K562 (cell line): ENCODE data around the gene ERI2. TPM values are rescaled to one million over a fixed set of nuclear protein-coding genes. Genes with fewer than 3 reads are reported as not detected.

Experiments used
- BMI1 ChIP-seq: fragments of 150-350 bp; IDR thresholded peaks from 2 replicates; pipeline ENCODE4 v1.6.1; 2014; ENCODE audit warnings: low read length
- CBX1 ChIP-seq: sonication (generic); IDR thresholded peaks from 2 replicates; pipeline ENCODE4 v1.6.1; 2016; ENCODE audit warnings: antibody characterized with exemption, low read depth, mild to moderate bottlenecking
- CHD1 ChIP-seq: fragments of 200-600 bp; sonication (generic); IDR thresholded peaks from one replicate; pipeline ENCODE4 v1.6.1; 2012; ENCODE audit warnings: mild to moderate bottlenecking, moderate library complexity, low read length, inconsistent platforms
- E4F1 ChIP-seq: fragments of 250-450 bp; sonication (Bioruptor Pico); IDR thresholded peaks from 2 replicates; pipeline ENCODE4 v1.5.0; 2021; ENCODE audit warnings: mild to moderate bottlenecking, borderline replicate concordance
- ELK1 ChIP-seq: sonication (generic); formaldehyde crosslinking; IDR thresholded peaks from 2 replicates; pipeline ENCODE4 v1.8.1; 2022; ENCODE audit warnings: missing genetic modification reagents
- FOXP4 ChIP-seq: sonication (generic); formaldehyde crosslinking; IDR thresholded peaks from 2 replicates; pipeline ENCODE4 v1.8.0; 2022; ENCODE audit warnings: mild to moderate bottlenecking, missing genetic modification reagents, borderline replicate concordance
- HDAC6 ChIP-seq: IDR thresholded peaks from 2 replicates; pipeline ENCODE4 v1.6.1; 2012; ENCODE audit warnings: low read depth, mild to moderate bottlenecking, control low read depth, inconsistent platforms, low read length, moderate library complexity
- HEY1 ChIP-seq: fragments of 250-450 bp; sonication (Bioruptor Pico); IDR thresholded peaks from 2 replicates; pipeline ENCODE4 v1.5.0; 2020; ENCODE audit warnings: mild to moderate bottlenecking, moderate library complexity, borderline replicate concordance
- KDM5B ChIP-seq: fragments of 200-600 bp; sonication (generic); IDR thresholded peaks from 2 replicates; pipeline ENCODE4 v1.6.1; 2012; ENCODE audit warnings: low read depth, mild to moderate bottlenecking, moderate library complexity, low read length, control low read depth, inconsistent platforms; ENCODE audit not compliant: insufficient replicate concordance
- MAX ChIP-seq: sonication (generic); formaldehyde crosslinking; IDR thresholded peaks from 2 replicates; pipeline ENCODE4 v1.9.0; 2022; ENCODE audit warnings: mild to moderate bottlenecking, missing genetic modification reagents
- MTF1 ChIP-seq: fragments of 250-450 bp; sonication (Bioruptor Pico); IDR thresholded peaks from 2 replicates; pipeline ENCODE4 v1.9.0; 2021; ENCODE audit warnings: moderate library complexity, mild to moderate bottlenecking, inconsistent platforms, borderline replicate concordance
- NCOR1 ChIP-seq: fragments of 450-650 bp; IDR thresholded peaks from 2 replicates; pipeline ENCODE4 v1.6.1; 2016; ENCODE audit warnings: mild to moderate bottlenecking, moderate library complexity
- SMARCC2 ChIP-seq: fragments of 450-650 bp; IDR thresholded peaks from 2 replicates; pipeline ENCODE4 v1.6.1; 2017; ENCODE audit warnings: antibody characterized with exemption, moderate library complexity, mild to moderate bottlenecking, low read depth
- ZBTB1 ChIP-seq: sonication (generic); formaldehyde crosslinking; IDR thresholded peaks from 2 replicates; pipeline ENCODE4 v1.8.1; 2023; ENCODE audit warnings: missing genetic modification reagents, low read depth, mild to moderate bottlenecking, borderline replicate concordance
- ZNF280A ChIP-seq: fragments of 450-650 bp; IDR thresholded peaks from 2 replicates; pipeline ENCODE4 v1.6.1; 2018; ENCODE audit warnings: mild to moderate bottlenecking, low read depth; ENCODE audit not compliant: partially characterized antibody
- ZNF512 ChIP-seq: IDR thresholded peaks from 2 replicates; pipeline ENCODE4 v1.6.1; 2016; ENCODE audit warnings: missing genetic modification characterization, missing compliant biosample characterization
- polyA plus RNA-seq, 8 experiments: library from polyadenylated mRNA; depleted of rRNA in 4 of 8; stranded (reverse) in 5 of 8; unstranded in 3 of 8; fragments of >200 nt; fragmentation: Nextera tagmentation in 2 of 8; fragmentation: Illumina TruSeq in 1 of 8; extraction: Ambion mirVana in 2 of 8; extraction: Trizol in 1 of 8; gene quantifications; 2 replicates each; pipeline versions ENCODE4 v1.2.1 to v1.2.3, GENCODE V29; 2011 to 2014; ENCODE audit warnings: inconsistent platforms in 1 of 8, missing spikeins in 1 of 8
- total RNA-seq, 7 experiments: library from RNA; depleted of rRNA in 6 of 7; stranded (reverse); fragments of >200 nt in 6 of 7; fragmentation: Illumina TruSeq in 2 of 7; extraction: Trizol in 2 of 7; gene quantifications; 2 replicates each; pipeline versions ENCODE4 v1.2.1 to v1.2.3, GENCODE V29; 2011 to 2021; ENCODE audit warnings: low replicate concordance in 1 of 7

Gene ERI2
- total and polyA plus RNA-seq, 9 of the 15 experiments (the other 6 are each of a cell fraction or from before 2014, with no cell fraction given) = 23.3 to 57.0 (median 48.1) TPM

- TF ChIP-seq E4F1 (CRISPR knock-in tag) (no peak), CHD1 (no peak), HDAC6 (no peak), HEY1 (CRISPR knock-in tag) (no peak), CBX1 (no peak), ELK1 (CRISPR knock-in tag) (no peak), KDM5B (peak; percentile 86), FOXP4 (0 out of 2 replicates have a peak, but pooled peaks have one; percentile 66), BMI1 (no peak), MAX (CRISPR knock-in tag) (peak; percentile 25; the same call in 1 of the 2 replicates), NCOR1 (peak; percentile 47; the same call in 1 of the 2 replicates), ZBTB1 (CRISPR knock-in tag) (peak; percentile 73; the same call in 1 of the 2 replicates), ZNF280A (no peak), ZNF512 (tag) (no peak), MTF1 (no peak), SMARCC2 (peak; percentile 34; the same call in 1 of the 2 replicates)
These were observed at the start of gene ERI2, which contains the start of gene REXO5 (continued) for GRCh38 chr16:20806168-20807050.
